HG03060 (cell line): ENCODE data around the gene PALMD.

Source experiments
- ATAC-seq: cut with Tn5 transposase; IDR thresholded peaks from one replicate; pipeline ENCODE4 v1.9.1; 2021; ENCODE audit warnings: low read depth, moderate number of reproducible peaks; ENCODE audit not compliant: unreplicated experiment

Gene PALMD

GRCh38 chr1:99645699-99646531 is at the start of gene PALMD:
Gene PALMD (plus strand): TSS chr1:99646113. CDS start chr1:99646318, 205 bp downstream.
- no peak for ATAC-seq

- no peak for ATAC-seq
Measured at GRCh38 chr1:99598738-99599411, 47.0 kb upstream of the PALMD start.

GRCh38 chr1:99599678-99600175 is 46.2 kb upstream of the PALMD start:
- ATAC-seq: no peak

GRCh38 chr1:99600782-99601181 is 45.1 kb upstream of the PALMD start:
- no peak for ATAC-seq

GRCh38 chr1:99601208-99601607 is 44.7 kb upstream of the PALMD start:
- ATAC-seq: no peak

GRCh38 chr1:99601709-99602403 is 44.1 kb upstream of the PALMD start:
- no peak for ATAC-seq

- ATAC-seq: no peak
Measured at GRCh38 chr1:99602404-99602969, 43.4 kb upstream of the PALMD start.

GRCh38 chr1:99603699-99604560 is 42.0 kb upstream of the PALMD start:
- no peak for ATAC-seq

- ATAC-seq: no peak
Measured at GRCh38 chr1:99606306-99606705, 39.6 kb upstream of the PALMD start.

- no peak for ATAC-seq
Measured at GRCh38 chr1:99607590-99607989, 38.3 kb upstream of the PALMD start.

GRCh38 chr1:99608058-99608457 is 37.9 kb upstream of the PALMD start:
- ATAC-seq: no peak

- ATAC-seq: no peak
Measured at GRCh38 chr1:99613716-99614115, 32.2 kb upstream of the PALMD start.

- no peak for ATAC-seq
Measured at GRCh38 chr1:99614728-99615127, 31.2 kb upstream of the PALMD start.

GRCh38 chr1:99619583-99619982 is 26.3 kb upstream of the PALMD start:
- no peak for ATAC-seq

- ATAC-seq: no peak
Measured at GRCh38 chr1:99621340-99621901, 24.5 kb upstream of the PALMD start.

GRCh38 chr1:99622702-99623347 is 23.1 kb upstream of the PALMD start:
- ATAC-seq: no peak

GRCh38 chr1:99623554-99623953 is 22.4 kb upstream of the PALMD start:
- ATAC-seq: no peak

GRCh38 chr1:99627615-99628014 is 18.3 kb upstream of the PALMD start:
- ATAC-seq: no peak

- no peak for ATAC-seq
Measured at GRCh38 chr1:99629164-99629563, 16.7 kb upstream of the PALMD start.
